ENCODE results near the gene EIPR1.

Gene EIPR1

DNA sequence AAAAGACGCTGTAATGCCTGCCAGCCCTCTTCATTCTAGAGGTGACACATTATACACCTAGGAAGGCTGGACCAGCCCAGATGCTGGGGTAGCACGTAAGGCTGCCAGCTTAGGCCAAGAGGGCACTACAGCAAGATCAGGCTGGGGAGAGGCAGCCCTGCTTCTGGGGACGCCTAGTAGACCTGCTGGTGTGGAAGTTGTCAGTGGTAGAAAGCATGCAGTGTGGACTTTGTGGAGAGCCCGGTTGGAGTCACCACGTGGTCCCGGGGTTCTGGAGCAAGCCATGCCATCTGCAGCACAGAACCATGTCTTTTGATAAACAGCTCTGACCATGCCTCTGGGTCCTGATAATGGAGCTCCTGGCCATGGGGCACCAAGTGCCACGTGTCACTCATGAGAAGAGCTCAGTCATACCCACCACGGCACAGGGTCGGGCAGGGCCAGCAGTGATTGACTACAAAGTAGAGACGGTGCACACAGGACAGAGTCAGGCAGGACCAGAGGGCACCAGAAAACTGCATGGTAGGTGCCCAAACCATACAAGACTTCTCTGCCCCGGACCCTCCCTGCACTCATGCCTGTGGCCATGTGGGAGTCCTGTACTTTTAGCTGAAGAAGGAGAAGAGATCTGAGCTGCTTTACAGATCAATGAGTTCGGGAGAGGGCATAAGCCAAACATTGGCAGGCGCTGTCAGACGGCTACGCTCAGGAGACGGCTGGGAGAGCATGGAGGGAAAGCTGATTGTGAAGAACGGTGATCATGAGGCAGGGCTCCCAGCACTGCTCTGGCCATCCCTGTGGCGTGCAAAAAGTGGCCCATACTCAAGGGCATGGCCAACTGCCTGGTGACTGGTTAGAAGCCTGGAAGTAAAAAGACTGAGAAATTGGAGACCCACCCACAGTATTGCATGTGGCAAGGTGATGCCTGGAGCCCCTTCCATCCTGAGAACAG, 114.9 kb downstream of the EIPR1 start:
- TF ChIP-seq CTCF (IDR thresholded peaks at IDR 0.05; ENCODE audit: low read depth, low read length): no peak
- DNase-seq: no peak
- H3K4me1 ChIP-seq: no peaks in the 10 kb centered on the region; the same call in none of the 2 replicates
- H3K27me3 ChIP-seq: no peaks in the 10 kb centered on the region
- no peaks in the 10 kb centered on the region; the same call in 1 of the 2 replicates for H3K36me3 ChIP-seq
- H3K4me3 ChIP-seq (ENCODE audit: low read depth, low read length): no peak overlapping the region
- no peaks in the 10 kb centered on the region for H3K9me3 ChIP-seq

DNA sequence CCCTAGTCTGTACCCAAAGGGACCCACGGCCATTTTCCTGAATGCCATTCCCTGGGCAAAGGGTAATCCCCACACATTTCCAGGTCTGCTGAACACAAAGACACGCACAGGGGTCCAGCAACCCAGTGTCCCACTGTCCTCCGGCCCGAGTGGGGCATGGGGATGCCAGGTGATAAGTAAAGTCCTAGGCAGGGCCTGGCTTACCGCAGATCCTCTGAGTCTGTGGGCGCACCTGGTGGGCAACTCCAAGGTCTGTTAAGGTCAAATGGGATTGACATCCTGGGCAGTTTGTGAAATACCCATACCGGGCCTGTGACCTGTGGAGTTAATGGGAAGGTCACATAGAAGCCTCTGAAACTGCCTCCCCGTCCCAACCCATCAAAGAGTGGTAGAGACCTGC, 116.1 kb downstream of the EIPR1 start:
- TF ChIP-seq CTCF (IDR thresholded peaks at IDR 0.05; ENCODE audit: low read depth, low read length): no peak
- Histone ChIP-seq H3K36me3 (no peaks in the 10 kb centered on the region; the same call in 1 of the 2 replicates), H3K9me3 (no peaks in the 10 kb centered on the region), H3K27me3 (no peaks in the 10 kb centered on the region), H3K4me1 (peaks cover 6% of the 10 kb centered on the region), H3K4me3 (ENCODE audit: low read depth, low read length) (no peak overlapping the region)
- DNase-seq: no peak

DNA sequence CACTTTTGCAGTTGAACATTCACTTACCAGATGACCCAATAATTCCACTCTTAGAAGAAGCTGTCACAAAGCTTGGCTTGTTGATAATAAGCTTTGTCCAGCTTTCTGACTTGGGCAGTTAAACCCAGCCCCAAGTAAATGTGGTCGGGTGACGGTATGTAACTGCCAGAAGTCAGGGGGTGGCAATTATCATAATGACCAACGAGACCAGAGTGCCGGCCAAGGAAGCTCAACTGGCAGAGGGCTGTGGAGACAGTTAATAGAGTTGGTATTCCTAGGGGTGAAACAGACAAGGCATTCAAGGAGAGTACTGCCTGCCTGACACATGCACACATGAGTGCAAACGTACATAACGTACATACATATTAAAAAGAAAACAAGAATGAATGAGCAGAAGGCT, 116.7 kb downstream of the EIPR1 start:
- H3K4me1 ChIP-seq: peaks cover 7% of the 10 kb centered on the region
- TF ChIP-seq CTCF (IDR thresholded peaks at IDR 0.05; ENCODE audit: low read depth, low read length): no peak
- no peaks in the 10 kb centered on the region; the same call in 1 of the 2 replicates for H3K36me3 ChIP-seq
- DNase-seq: no peak
- H3K4me3 ChIP-seq (ENCODE audit: low read depth, low read length): no peak overlapping the region
- no peaks in the 10 kb centered on the region for H3K9me3 ChIP-seq
- H3K27me3 ChIP-seq: no peaks in the 10 kb centered on the region

DNA sequence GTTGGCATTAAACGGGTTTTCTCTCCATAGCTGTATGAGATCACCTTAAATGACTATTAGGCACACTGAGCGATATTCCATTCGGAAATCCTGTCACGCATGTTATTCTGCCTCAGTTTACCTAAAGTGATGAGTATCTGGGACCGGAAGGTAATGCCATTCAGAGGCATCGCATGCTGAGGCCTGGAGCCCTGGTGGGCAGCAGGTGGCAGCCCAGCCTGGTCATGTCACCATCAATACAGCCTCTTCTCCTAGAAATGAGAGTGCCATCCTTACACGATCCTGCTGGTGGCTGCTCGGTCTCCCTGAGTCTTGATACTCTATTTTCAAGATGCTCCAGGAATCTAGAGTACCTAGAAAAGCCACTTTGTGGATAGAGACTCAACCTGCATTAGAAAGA, 119.8 kb downstream of the EIPR1 start:
- no peak for DNase-seq
- Histone ChIP-seq H3K4me3 (ENCODE audit: low read depth, low read length) (peak overlapping the region; percentile 57), H3K27me3 (no peaks in the 10 kb centered on the region), H3K4me1 (peaks cover 7% of the 10 kb centered on the region), H3K36me3 (no peaks in the 10 kb centered on the region), H3K9me3 (no peaks in the 10 kb centered on the region)
- TF ChIP-seq CTCF (IDR thresholded peaks at IDR 0.05; ENCODE audit: low read depth, low read length): peak; percentile 35

DNA sequence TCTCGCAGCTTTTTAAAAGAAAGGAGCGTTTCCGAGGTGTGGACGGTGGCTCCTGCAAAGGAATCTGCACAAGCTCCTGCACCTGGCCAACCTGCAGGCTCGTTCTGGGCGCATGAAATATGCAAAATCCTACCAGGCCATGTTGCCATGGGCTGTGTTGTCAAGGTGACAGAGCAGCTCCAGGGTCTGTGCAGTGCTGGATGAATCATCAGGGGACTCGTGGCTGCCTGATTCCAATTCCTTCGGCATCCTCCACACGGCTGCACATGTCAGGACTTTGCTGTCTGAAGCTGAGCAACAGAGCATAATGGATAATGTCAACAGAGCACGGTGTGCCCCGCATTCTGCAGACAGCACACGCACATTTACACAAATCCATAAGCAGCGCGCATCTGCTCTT, 120.5 kb downstream of the EIPR1 start:
- H3K36me3 ChIP-seq: no peaks in the 10 kb centered on the region
- no peak for TF ChIP-seq CTCF (IDR thresholded peaks at IDR 0.05; ENCODE audit: low read depth, low read length)
- peaks cover 7% of the 10 kb centered on the region for H3K4me1 ChIP-seq
- DNase-seq: peak; percentile 81
- no peaks in the 10 kb centered on the region for H3K27me3 ChIP-seq
- no peaks in the 10 kb centered on the region for H3K9me3 ChIP-seq
- H3K4me3 ChIP-seq (ENCODE audit: low read depth, low read length): peak overlapping the region; percentile 57

GRCh38 chr2:3256605-3257004, 121.0 kb downstream of the EIPR1 start:
- Histone ChIP-seq H3K4me1 (peaks cover 7% of the 10 kb centered on the region), H3K9me3 (no peaks in the 10 kb centered on the region)
- no peak for DNase-seq

More at GRCh38 chr2:3256605-3257004, 121.0 kb downstream of the EIPR1 start:
- Histone ChIP-seq H3K27me3 (no peaks in the 10 kb centered on the region), H3K4me3 (ENCODE audit: low read depth, low read length) (no peak overlapping the region), H3K36me3 (no peaks in the 10 kb centered on the region; the same call in 1 of the 2 replicates)
- TF ChIP-seq CTCF (IDR thresholded peaks at IDR 0.05; ENCODE audit: low read depth, low read length): no peak
